CD4-positive, CD25-positive, alpha-beta regulatory T cell (primary cell): ENCODE measurements around the gene VPS39. TPM values are rescaled to one million over a fixed set of nuclear protein-coding genes. Genes with fewer than 3 reads are reported as not detected.

Experiments
- ATAC-seq, 2 donors: fragments of 150-1000 bp; cut with Tn5 transposase; one replicate each; pipeline ENCODE4 v1.10.0; 2021; ENCODE audit warnings: low read depth in 2 of 2, moderate number of reproducible peaks in 2 of 2, moderate library complexity in 1 of 2
- DNase-seq, 3 donors: peaks; one replicate each; pipeline versions ENCODE4 v3.0.0 to v3.0.0-alpha.2; 2012 to 2022; ENCODE audit warnings: mixed read lengths in 1 of 3
- H3K27ac ChIP-seq: one replicate; pipeline ENCODE4 v1.7.0; 2013; ENCODE audit warnings: mild to moderate bottlenecking, low read length; ENCODE audit not compliant: insufficient read depth, poor library complexity, severe bottlenecking
- H3K27me3 ChIP-seq: one replicate; pipeline ENCODE4 v1.7.0; 2013; ENCODE audit warnings: low read length; ENCODE audit not compliant: control insufficient read depth, insufficient read depth
- H3K36me3 ChIP-seq: one replicate; pipeline ENCODE4 v1.7.0; 2013; ENCODE audit warnings: mild to moderate bottlenecking, low read length, moderate library complexity; ENCODE audit not compliant: control insufficient read depth, insufficient read depth
- H3K4me1 ChIP-seq: 2 replicates; pipeline ENCODE4 v1.7.0; 2013; ENCODE audit warnings: mild to moderate bottlenecking, low read length; ENCODE audit not compliant: insufficient read depth, control insufficient read depth, poor library complexity, severe bottlenecking
- H3K4me3 ChIP-seq: one replicate; pipeline ENCODE4 v1.7.0; 2013; ENCODE audit warnings: low read depth, mild to moderate bottlenecking, low read length, moderate library complexity
- H3K9me3 ChIP-seq, 2 experiments: 1 replicate in 1 of 2; 2 replicates in 1 of 2; pipeline ENCODE4 v1.7.0; 2013; ENCODE audit warnings: low read length in 2 of 2, mild to moderate bottlenecking in 1 of 2, moderate library complexity in 1 of 2; ENCODE audit not compliant: control insufficient read depth in 2 of 2
- H3K27ac Mint-ChIP-seq, 3 donors: one replicate each; pipeline ENCODE4 v1.8.0; 2020 to 2022; ENCODE audit warnings: mild to moderate bottlenecking in 3 of 3, mixed read lengths in 3 of 3, moderate library complexity in 2 of 3
- H3K27me3 Mint-ChIP-seq: one replicate; pipeline ENCODE4 v1.8.0; 2022; ENCODE audit warnings: mild to moderate bottlenecking, mixed read lengths
- H3K36me3 Mint-ChIP-seq: one replicate; pipeline ENCODE4 v1.8.0; 2020; ENCODE audit warnings: mixed read lengths
- H3K4me1 Mint-ChIP-seq, 4 donors: one replicate each; pipeline ENCODE4 v1.8.0; 2020 to 2022; ENCODE audit warnings: mixed read lengths in 4 of 4, mild to moderate bottlenecking in 1 of 4
- H3K4me3 Mint-ChIP-seq, 4 donors: one replicate each; pipeline ENCODE4 v1.8.0; 2020 to 2022; ENCODE audit warnings: mild to moderate bottlenecking in 4 of 4, mixed read lengths in 4 of 4, moderate library complexity in 3 of 4
- H3K9me3 Mint-ChIP-seq, 7 donors: one replicate each; pipeline ENCODE4 v1.8.0; 2020 to 2022; ENCODE audit warnings: mixed read lengths in 7 of 7, mild to moderate bottlenecking in 3 of 7, moderate library complexity in 2 of 7
- polyA plus RNA-seq, 4 donors: library from polyadenylated mRNA; unstranded; fragments of 300-500 nt; fragmentation: Illumina TruSeq; gene quantifications; one replicate each; pipeline ENCODE4 v1.2.3, GENCODE V29; 2021
- total RNA-seq: library from RNA; stranded (reverse); gene quantifications from one replicate; pipeline ENCODE4 v1.2.3, GENCODE V29; 2022

Gene VPS39
- total and polyA plus RNA-seq, 5 donors from 2014 or later = 28.3 to 121 (median 29.2) TPM

- Mint-ChIP-seq H3K27me3 (peaks cover 50% of the 10 kb centered on the region), H3K4me1 (peaks cover 0 to under 1% (median 0%) of the 10 kb centered on the region in 4 donors)
Observed at GRCh38 chr15:42130246-42130986, 77.7 kb downstream of the VPS39 start.

GRCh38 chr15:42129364-42129763 lies 78.7 kb downstream of the VPS39 start:
- Mint-ChIP-seq H3K4me1 (no peaks in the 10 kb centered on the region), H3K27me3 (peaks cover 52% of the 10 kb centered on the region), H3K27ac (no peak overlapping the region), H3K36me3 (peaks cover 2% of the 10 kb centered on the region), H3K9me3 (peaks cover 0 to 2% (median 0%) of the 10 kb centered on the region in 7 donors), H3K4me3 (no peak overlapping the region)
- Histone ChIP-seq H3K4me1 (no peaks in the 10 kb centered on the region), H3K36me3 (no peaks in the 10 kb centered on the region), H3K9me3 (no peaks in the 10 kb centered on the region), H3K4me3 (no peak overlapping the region), H3K27me3 (peaks cover 13% of the 10 kb centered on the region), H3K27ac (no peak overlapping the region)
- ATAC-seq (no peak), DNase-seq (no peak)

More at GRCh38 chr15:42130246-42130986, 77.7 kb downstream of the VPS39 start:
- Mint-ChIP-seq H3K9me3 (peaks cover 0 to 2% (median 0%) of the 10 kb centered on the region in 7 donors), H3K4me3 (no peak overlapping the region), H3K27ac (no peak overlapping the region), H3K36me3 (peaks cover 2% of the 10 kb centered on the region)
- Histone ChIP-seq H3K27ac (no peak overlapping the region), H3K36me3 (no peaks in the 10 kb centered on the region), H3K4me1 (no peaks in the 10 kb centered on the region), H3K9me3 (no peaks in the 10 kb centered on the region), H3K4me3 (no peak overlapping the region), H3K27me3 (peaks cover 13% of the 10 kb centered on the region)
- DNase-seq = no peak
- no peak for ATAC-seq

- H3K27me3 Mint-ChIP-seq = peaks cover 52% of the 10 kb centered on the region
- Histone ChIP-seq H3K36me3 (no peaks in the 10 kb centered on the region), H3K27ac (no peak overlapping the region), H3K9me3 (no peaks in the 10 kb centered on the region), H3K4me3 (no peak overlapping the region), H3K4me1 (no peaks in the 10 kb centered on the region), H3K27me3 (peaks cover 17% of the 10 kb centered on the region)
- DNase-seq (no peak), ATAC-seq (no peak)
- peaks cover 2% of the 10 kb centered on the region for H3K36me3 Mint-ChIP-seq
- H3K27ac Mint-ChIP-seq = no peak overlapping the region
- H3K9me3 Mint-ChIP-seq = peaks cover 0 to 2% (median 0%) of the 10 kb centered on the region in 7 donors
- H3K4me1 Mint-ChIP-seq = no peaks in the 10 kb centered on the region
- no peak overlapping the region for H3K4me3 Mint-ChIP-seq
Observed at GRCh38 chr15:42128476-42128875, 79.6 kb downstream of the VPS39 start.

GRCh38 chr15:42123546-42123945 lies 84.6 kb downstream of the VPS39 start:
- H3K27ac Mint-ChIP-seq = no peak overlapping the region
- H3K4me3 ChIP-seq = no peak overlapping the region
- no peaks in the 10 kb centered on the region for H3K36me3 ChIP-seq
- H3K27me3 ChIP-seq = peaks cover 10% of the 10 kb centered on the region
- H3K4me1 Mint-ChIP-seq = peaks cover 0 to 3% (median 0%) of the 10 kb centered on the region in 4 donors
- H3K4me3 Mint-ChIP-seq = no peak overlapping the region
- H3K9me3 Mint-ChIP-seq = peaks cover 0 to 1% (median 0%) of the 10 kb centered on the region in 7 donors
- no peaks in the 10 kb centered on the region for H3K36me3 Mint-ChIP-seq
- ATAC-seq (no peak), DNase-seq (no peak)
- H3K27me3 Mint-ChIP-seq = peaks cover 45% of the 10 kb centered on the region
- H3K9me3 ChIP-seq = no peaks in the 10 kb centered on the region
- no peak overlapping the region for H3K27ac ChIP-seq
- no peaks in the 10 kb centered on the region for H3K4me1 ChIP-seq

- H3K4me3 Mint-ChIP-seq = no peak overlapping the region
- ATAC-seq = no peak
- Histone ChIP-seq H3K9me3 (no peaks in the 10 kb centered on the region), H3K27ac (no peak overlapping the region), H3K36me3 (no peaks in the 10 kb centered on the region), H3K4me1 (no peaks in the 10 kb centered on the region), H3K4me3 (no peak overlapping the region), H3K27me3 (peaks cover 8% of the 10 kb centered on the region)
- peaks cover 0 to 1% (median 0%) of the 10 kb centered on the region in 7 donors for H3K9me3 Mint-ChIP-seq
- no peak for DNase-seq
- peaks cover 0 to 3% (median 0%) of the 10 kb centered on the region in 4 donors for H3K4me1 Mint-ChIP-seq
- H3K27me3 Mint-ChIP-seq = peaks cover 34% of the 10 kb centered on the region
- no peaks in the 10 kb centered on the region for H3K36me3 Mint-ChIP-seq
- no peak overlapping the region for H3K27ac Mint-ChIP-seq
Observed at GRCh38 chr15:42121682-42122081, 86.4 kb downstream of the VPS39 start.

GRCh38 chr15:42121021-42121420 lies 87.1 kb downstream of the VPS39 start:
- no peak for DNase-seq
- no peak overlapping the region for H3K4me3 Mint-ChIP-seq
- H3K27ac Mint-ChIP-seq = no peak overlapping the region
- no peak overlapping the region for H3K27ac ChIP-seq
- H3K9me3 Mint-ChIP-seq = peaks cover 0 to 4% (median 0%) of the 10 kb centered on the region in 7 donors
- no peaks in the 10 kb centered on the region for H3K36me3 Mint-ChIP-seq
- no peak overlapping the region for H3K4me3 ChIP-seq
- peaks cover 34% of the 10 kb centered on the region for H3K27me3 Mint-ChIP-seq
- H3K27me3 ChIP-seq = peaks cover 8% of the 10 kb centered on the region
- ATAC-seq = no peak
- H3K4me1 ChIP-seq = no peaks in the 10 kb centered on the region
- peaks cover 0 to 3% (median 0%) of the 10 kb centered on the region in 4 donors for H3K4me1 Mint-ChIP-seq
- no peaks in the 10 kb centered on the region for H3K36me3 ChIP-seq
- H3K9me3 ChIP-seq = no peaks in the 10 kb centered on the region

- Histone ChIP-seq H3K9me3 (no peaks in the 10 kb centered on the region), H3K27me3 (peaks cover 8% of the 10 kb centered on the region), H3K4me3 (no peak overlapping the region), H3K4me1 (no peaks in the 10 kb centered on the region), H3K27ac (no peak overlapping the region), H3K36me3 (no peaks in the 10 kb centered on the region)
- DNase-seq (no peak), ATAC-seq (no peak)
- peaks cover 28% of the 10 kb centered on the region for H3K27me3 Mint-ChIP-seq
- no peaks in the 10 kb centered on the region for H3K36me3 Mint-ChIP-seq
- H3K9me3 Mint-ChIP-seq = peaks cover 0 to 4% (median 0%) of the 10 kb centered on the region in 7 donors
- H3K4me3 Mint-ChIP-seq = no peak overlapping the region
- H3K27ac Mint-ChIP-seq = no peak overlapping the region
- peaks cover 0 to 3% (median 0%) of the 10 kb centered on the region in 4 donors for H3K4me1 Mint-ChIP-seq
Observed at GRCh38 chr15:42120285-42120684, 87.8 kb downstream of the VPS39 start.

GRCh38 chr15:42119446-42119760 lies 88.7 kb downstream of the VPS39 start:
- no peak overlapping the region for H3K4me3 Mint-ChIP-seq
- H3K36me3 Mint-ChIP-seq = no peaks in the 10 kb centered on the region
- Histone ChIP-seq H3K27me3 (peaks cover 8% of the 10 kb centered on the region), H3K36me3 (no peaks in the 10 kb centered on the region), H3K4me1 (no peaks in the 10 kb centered on the region), H3K27ac (no peak overlapping the region), H3K4me3 (no peak overlapping the region), H3K9me3 (no peaks in the 10 kb centered on the region)
- ATAC-seq (no peak), DNase-seq (no peak)
- H3K9me3 Mint-ChIP-seq = peaks cover 0 to 4% (median 0%) of the 10 kb centered on the region in 7 donors
- no peak overlapping the region for H3K27ac Mint-ChIP-seq
- H3K4me1 Mint-ChIP-seq = peaks cover 0 to 3% (median 0%) of the 10 kb centered on the region in 4 donors
- peaks cover 22% of the 10 kb centered on the region for H3K27me3 Mint-ChIP-seq
